ENCODE measurements around the gene PELI2. TPM values are rescaled to one million over a fixed set of nuclear protein-coding genes. Genes with fewer than 3 reads are reported as not detected.

Gene PELI2
- total RNA-seq, 1 donor from 2014 or later = 27.2 TPM

- no peak overlapping the region for H3K9ac ChIP-seq
- no peaks in the 10 kb centered on the region for H3F3A ChIP-seq (ENCODE audit: low read depth)
- no peak for DNase-seq (ENCODE audit: low spot score)
- peaks cover 4% of the 10 kb centered on the region for H3K27me3 Mint-ChIP-seq (ENCODE audit: insufficient read depth, low read depth)
- no peak overlapping the region for H3K27ac ChIP-seq
- no peaks in the 10 kb centered on the region for H3K27me3 ChIP-seq
- TF ChIP-seq EZH2 (IDR thresholded peaks at IDR 0.05) = no peak
- TF ChIP-seq CTCF (IDR thresholded peaks at IDR 0.05) = no peak
- no peak for TF ChIP-seq EZH2phosphoT487 (IDR thresholded peaks at IDR 0.05)
- no peak overlapping the region for H2AFZ ChIP-seq (replicated peaks)
- H3K36me3 ChIP-seq = no peaks in the 10 kb centered on the region
- no peaks in the 10 kb centered on the region for H3K9me3 ChIP-seq (ENCODE audit: low read depth)
- peaks cover 11% of the 10 kb centered on the region for H3K4me1 Mint-ChIP-seq
- H3K4me2 ChIP-seq = no peak overlapping the region
- no peak overlapping the region for H3K4me3 ChIP-seq
- no peak overlapping the region for H3K4me3 Mint-ChIP-seq
- peaks cover 10% of the 10 kb centered on the region for H3K9me3 Mint-ChIP-seq
- H3K4me1 ChIP-seq = peaks cover 6% of the 10 kb centered on the region
- no peaks in the 10 kb centered on the region for H4K20me1 ChIP-seq (ENCODE audit: low read depth)
- peaks cover 63% of the 10 kb centered on the region for H3K79me2 ChIP-seq (ENCODE audit: low read depth)
- peaks cover 16% of the 10 kb centered on the region for H3K36me3 Mint-ChIP-seq
- no peak overlapping the region for H3K27ac Mint-ChIP-seq
These were observed 54.4 kb downstream of the PELI2 start for GRCh38 chr14:56172571-56172971.

DNA sequence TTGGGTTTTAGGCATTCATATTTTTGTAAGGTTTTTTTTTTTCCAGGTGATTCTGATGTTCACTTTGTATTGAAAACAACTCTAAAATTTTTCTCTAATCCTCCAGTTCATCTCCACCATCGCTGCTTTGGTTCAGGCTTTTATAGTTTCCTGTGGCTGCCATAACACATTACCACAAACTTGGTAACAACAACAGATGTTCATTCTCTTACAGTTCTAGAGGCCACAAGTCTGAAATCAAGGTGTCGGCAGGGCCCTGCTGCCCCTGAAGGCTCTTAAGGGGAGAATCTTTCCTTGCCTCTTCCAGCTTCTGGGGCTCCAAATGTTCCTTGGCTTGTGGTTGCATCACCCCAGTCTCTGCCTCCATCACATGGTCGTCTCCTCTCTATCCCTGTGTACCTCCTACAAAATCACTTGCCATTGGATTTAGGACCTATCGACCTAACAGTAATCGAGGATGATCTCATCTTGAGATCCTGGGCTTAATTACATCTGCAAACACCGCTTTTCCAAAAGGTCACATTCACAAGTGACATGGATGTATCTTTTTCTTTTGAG, 55.2 kb downstream of the PELI2 start:
- H3K27ac Mint-ChIP-seq = no peak overlapping the region
- no peak overlapping the region for H3K27ac ChIP-seq

DNA sequence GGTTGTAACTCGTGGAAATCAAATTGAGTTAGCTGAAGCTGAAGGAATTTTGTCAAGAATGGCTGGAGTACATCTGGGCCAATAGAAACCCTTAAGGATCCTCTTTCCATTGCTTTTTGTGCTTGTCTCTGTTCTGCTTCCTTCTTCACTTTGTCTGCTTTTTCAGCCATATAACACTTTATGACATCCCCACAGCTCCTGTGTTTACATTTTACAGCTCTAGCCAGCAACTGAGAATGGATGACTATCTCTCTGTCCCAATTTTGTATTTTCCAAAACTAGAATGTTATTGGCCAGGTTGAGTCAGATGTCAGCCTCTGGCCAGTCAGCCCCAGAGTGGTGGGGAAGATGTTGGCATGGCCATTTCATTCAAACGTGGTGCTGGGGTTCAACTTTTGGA, 57.6 kb downstream of the PELI2 start:
- Histone ChIP-seq H2AFZ (replicated peaks) (no peak overlapping the region), H3F3A (ENCODE audit: low read depth) (no peaks in the 10 kb centered on the region), H4K20me1 (ENCODE audit: low read depth) (no peaks in the 10 kb centered on the region), H3K27ac (no peak overlapping the region), H3K4me3 (no peak overlapping the region), H3K4me1 (peaks cover 6% of the 10 kb centered on the region), H3K36me3 (no peaks in the 10 kb centered on the region), H3K4me2 (no peak overlapping the region), H3K9me3 (ENCODE audit: low read depth) (no peaks in the 10 kb centered on the region), H3K27me3 (no peaks in the 10 kb centered on the region), H3K9ac (no peak overlapping the region), H3K79me2 (ENCODE audit: low read depth) (peaks cover 50% of the 10 kb centered on the region)
- H3K27ac Mint-ChIP-seq = no peak overlapping the region
- TF ChIP-seq EZH2phosphoT487 (IDR thresholded peaks at IDR 0.05) (no peak), EZH2 (IDR thresholded peaks at IDR 0.05) (no peak), CTCF (IDR thresholded peaks at IDR 0.05) (no peak)
- H3K9me3 Mint-ChIP-seq = peaks cover 5% of the 10 kb centered on the region
- H3K27me3 Mint-ChIP-seq (ENCODE audit: insufficient read depth, low read depth) = peaks cover 4% of the 10 kb centered on the region
- H3K4me1 Mint-ChIP-seq = peaks cover 9% of the 10 kb centered on the region
- no peak for DNase-seq (ENCODE audit: low spot score)
- peaks cover 23% of the 10 kb centered on the region for H3K36me3 Mint-ChIP-seq
- no peak overlapping the region for H3K4me3 Mint-ChIP-seq

More for the DNA sequence above, 55.2 kb downstream of the PELI2 start:
- Histone ChIP-seq H4K20me1 (ENCODE audit: low read depth) (no peaks in the 10 kb centered on the region), H3K9ac (no peak overlapping the region), H3K4me1 (peaks cover 6% of the 10 kb centered on the region), H3K36me3 (no peaks in the 10 kb centered on the region), H3F3A (ENCODE audit: low read depth) (no peaks in the 10 kb centered on the region), H3K4me3 (no peak overlapping the region), H3K4me2 (no peak overlapping the region), H3K9me3 (ENCODE audit: low read depth) (no peaks in the 10 kb centered on the region), H3K79me2 (ENCODE audit: low read depth) (peaks cover 57% of the 10 kb centered on the region), H3K27me3 (no peaks in the 10 kb centered on the region), H2AFZ (replicated peaks) (no peak overlapping the region)
- TF ChIP-seq EZH2 (IDR thresholded peaks at IDR 0.05) (no peak), CTCF (IDR thresholded peaks at IDR 0.05) (no peak), EZH2phosphoT487 (IDR thresholded peaks at IDR 0.05) (no peak)
- Mint-ChIP-seq H3K4me3 (no peak overlapping the region), H3K9me3 (peaks cover 10% of the 10 kb centered on the region), H3K36me3 (peaks cover 16% of the 10 kb centered on the region), H3K27me3 (ENCODE audit: insufficient read depth, low read depth) (peaks cover 4% of the 10 kb centered on the region), H3K4me1 (peaks cover 11% of the 10 kb centered on the region)
- DNase-seq (ENCODE audit: low spot score) = no peak

Data from neural progenitor cell (in vitro differentiated cells).